Activated CD4-positive, alpha-beta T cell treated with anti-CD3 and anti-CD28 coated beads, Interleukin-2, amount 50 U/mL, for 1 hour (primary cell): Measurements from ENCODE around the gene ATXN1.
"Not testable (repeated sequence)": the region's sequence is repeated elsewhere in the genome, so short reads cannot be mapped to it uniquely, and the experiment has no call there.

Experiments used
- DNase-seq: peaks from one replicate; pipeline ENCODE4 v3.0.0-alpha.2; 2020

ATXN1 gene

GRCh38 chr6:16555550-16555949 is 205.7 kb downstream of the ATXN1 start:
- no peak for DNase-seq

GRCh38 chr6:16553531-16553930 is 207.7 kb downstream of the ATXN1 start:
- no peak for DNase-seq

GRCh38 chr6:16551466-16551865 is 209.8 kb downstream of the ATXN1 start:
- no peak for DNase-seq

GRCh38 chr6:16548121-16548520 is 213.1 kb downstream of the ATXN1 start:
- DNase-seq = no peak

GRCh38 chr6:16547587-16547986 is 213.7 kb downstream of the ATXN1 start:
- DNase-seq = no peak

DNA sequence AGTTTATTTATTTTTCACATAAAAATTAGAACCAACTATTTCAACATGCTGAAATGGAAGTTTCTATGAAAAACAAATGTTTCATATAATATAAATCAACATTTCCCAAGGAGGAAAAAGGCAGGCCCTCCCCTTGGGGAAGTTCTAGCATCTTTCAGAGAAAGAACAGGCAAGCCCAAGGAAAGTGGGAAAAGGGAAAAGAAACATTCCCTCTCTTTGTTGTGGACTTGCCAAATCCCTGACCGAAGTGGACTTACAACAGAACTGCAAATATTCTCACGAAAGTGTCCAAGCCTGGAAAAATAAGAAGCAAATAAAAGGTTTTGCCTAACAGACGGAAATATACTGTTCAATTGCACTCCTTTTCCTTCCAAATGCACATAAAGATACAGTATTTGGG is 214.4 kb downstream of the ATXN1 start:
- no peak for DNase-seq

GRCh38 chr6:16545382-16545781 is 215.9 kb downstream of the ATXN1 start:
- DNase-seq = no peak

DNA sequence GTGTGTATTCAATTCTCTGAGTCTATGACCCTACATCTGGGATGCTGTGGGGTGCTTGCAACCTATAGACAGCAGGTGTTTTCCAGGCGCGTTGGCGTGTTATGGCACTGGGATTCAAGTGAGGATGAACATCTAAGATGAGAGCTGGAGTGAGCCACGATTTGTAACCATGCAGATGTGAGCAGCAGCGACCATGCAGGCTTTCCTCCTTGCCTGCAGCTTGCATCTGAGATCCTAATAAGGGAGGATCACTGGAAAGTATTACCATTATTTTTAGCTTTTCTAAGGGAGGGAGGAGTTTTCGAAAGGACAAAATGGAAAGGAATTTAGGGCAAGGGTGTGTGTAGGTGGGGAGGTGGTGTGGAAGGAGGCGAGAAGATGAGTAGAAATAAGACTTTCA is 216.7 kb downstream of the ATXN1 start:
- DNase-seq = no peak

DNA sequence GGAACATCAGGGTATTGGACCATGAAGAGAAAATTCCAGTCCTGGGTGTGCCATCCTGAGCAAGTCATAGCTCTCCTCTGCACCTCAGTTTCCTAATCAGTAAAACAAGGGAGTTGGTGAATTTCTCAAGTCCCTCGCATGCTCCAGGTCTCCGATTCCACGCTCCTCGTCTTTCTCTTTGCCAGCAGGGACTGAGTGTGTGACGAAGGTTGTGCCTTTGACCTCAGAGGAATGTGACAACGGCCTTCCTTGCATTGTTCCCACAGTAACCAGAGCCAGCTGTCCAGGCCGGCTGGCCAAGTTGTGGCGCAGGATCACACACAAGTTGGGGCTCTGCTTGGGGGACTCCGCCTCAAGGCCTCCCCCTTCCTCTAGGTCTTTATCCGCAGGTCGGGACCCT is 217.3 kb downstream of the ATXN1 start:
- no peak for DNase-seq

DNA sequence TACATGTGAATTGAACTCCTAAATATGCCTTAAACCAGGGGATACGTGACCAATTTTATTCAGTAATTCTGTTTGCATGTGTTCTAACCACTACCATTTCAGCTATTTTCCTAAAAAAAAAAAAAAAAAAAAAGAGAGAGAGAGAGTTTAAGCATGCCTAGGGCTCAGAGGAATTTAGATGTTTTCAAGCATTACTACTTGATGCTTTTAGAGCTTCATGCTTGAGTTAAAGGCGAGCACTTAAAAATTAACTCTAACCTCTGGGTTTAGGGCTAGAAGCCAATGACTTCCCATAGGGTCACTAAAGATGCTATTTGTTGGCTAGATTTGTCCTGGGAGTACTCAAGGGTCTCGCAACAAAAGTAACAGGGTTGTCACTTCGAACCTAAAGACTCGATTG is 217.7 kb downstream of the ATXN1 start:
- DNase-seq = no peak

DNA sequence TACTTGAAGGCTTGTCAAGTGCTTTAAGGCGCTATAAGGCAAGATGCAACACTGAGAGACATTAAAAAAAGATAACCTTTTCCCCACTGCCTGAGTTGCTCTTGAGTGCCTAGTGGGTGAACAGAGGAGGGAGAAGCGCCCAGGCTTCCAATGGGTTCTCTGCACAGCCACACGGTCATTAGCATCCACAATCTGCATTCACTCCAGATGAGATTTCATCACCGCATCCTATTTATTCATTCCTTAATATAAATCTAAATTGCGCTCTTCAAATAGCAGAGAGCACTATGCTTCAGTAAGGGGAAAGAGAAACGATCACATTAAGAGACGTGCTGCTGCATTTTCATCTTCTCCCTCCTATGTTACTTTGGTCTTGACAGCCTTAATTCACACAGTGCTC is 219.2 kb downstream of the ATXN1 start:
- DNase-seq = no peak

DNA sequence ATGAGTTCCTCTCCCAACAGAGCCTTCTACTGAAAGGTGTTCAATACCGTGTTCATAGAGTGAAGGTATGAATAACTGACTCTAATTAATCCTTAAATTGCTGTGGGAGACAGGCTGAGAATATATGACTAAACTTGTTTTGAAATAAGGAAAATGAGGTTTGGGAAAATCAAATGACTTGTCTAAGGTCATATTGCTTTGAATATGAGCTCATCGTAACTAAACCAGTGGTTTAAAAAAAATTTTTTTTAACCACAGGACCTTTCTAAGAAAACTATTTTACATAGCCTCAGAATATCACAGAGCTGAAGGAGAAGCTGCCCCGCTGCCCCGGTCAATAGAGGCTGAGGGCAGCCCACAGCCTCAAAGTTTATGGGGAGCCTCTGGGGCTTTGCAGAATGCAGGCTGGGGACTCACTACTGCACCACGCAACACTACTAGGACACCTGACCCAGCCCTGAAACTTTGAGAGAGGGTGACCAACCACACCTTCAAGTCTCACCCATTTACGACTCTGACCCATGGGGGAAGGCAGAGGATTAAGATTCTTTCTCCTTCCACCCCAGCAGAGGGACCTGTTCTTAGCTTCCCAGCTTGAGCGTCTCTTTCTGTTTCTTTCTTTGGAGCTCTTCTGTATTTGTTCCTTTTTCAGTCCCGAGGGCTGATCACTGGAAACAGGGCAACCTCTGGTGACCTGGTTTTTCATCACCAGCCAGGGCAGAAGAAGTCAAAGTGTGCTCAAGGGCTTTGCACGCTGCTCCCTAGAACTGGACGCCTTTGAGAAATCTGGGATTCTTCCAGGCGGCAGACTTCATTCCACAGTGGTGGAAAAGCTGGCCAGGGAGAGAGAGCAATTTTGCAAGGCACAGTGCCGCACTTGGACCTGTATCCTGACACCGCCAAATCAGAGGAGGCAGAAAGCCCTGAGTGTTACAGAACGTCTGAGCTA is 220.2 kb downstream of the ATXN1 start:
- no peak for DNase-seq

- not testable (repeated sequence) for DNase-seq
Observed at GRCh38 chr6:16540383-16540782, 220.9 kb downstream of the ATXN1 start.

GRCh38 chr6:16539086-16539931 is 222.0 kb downstream of the ATXN1 start:
- no peak for DNase-seq

- DNase-seq = no peak
Observed at GRCh38 chr6:16535564-16535963, 225.7 kb downstream of the ATXN1 start.

- no peak for DNase-seq
Observed at GRCh38 chr6:16533721-16534136, 227.5 kb downstream of the ATXN1 start.

GRCh38 chr6:16533210-16533609 is 228.1 kb downstream of the ATXN1 start:
- no peak for DNase-seq

DNA sequence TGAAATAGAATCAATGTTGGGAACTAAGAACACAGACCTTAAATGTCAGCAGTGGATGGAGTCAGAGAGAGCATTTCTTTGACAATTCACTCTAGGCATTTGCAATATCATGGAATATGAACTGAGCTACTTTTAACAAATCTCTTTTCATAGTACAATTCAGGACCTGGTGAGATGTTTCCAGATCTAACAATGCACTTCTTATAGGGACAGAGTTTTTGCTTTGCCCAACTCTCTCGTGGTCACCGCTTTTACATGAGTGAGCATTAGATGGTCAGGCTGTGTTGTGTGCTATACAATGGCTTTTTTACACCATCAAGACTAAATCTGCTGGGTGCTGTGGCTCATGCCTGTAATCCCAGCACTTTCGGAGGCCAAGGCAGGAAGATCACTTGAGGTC is 233.6 kb downstream of the ATXN1 start:
- no peak for DNase-seq

- no peak for DNase-seq
Observed at GRCh38 chr6:16524380-16524707, 236.9 kb downstream of the ATXN1 start.

GRCh38 chr6:16523606-16524379 is 237.5 kb downstream of the ATXN1 start:
- DNase-seq = no peak

- no peak for DNase-seq
Observed at GRCh38 chr6:16522937-16523336, 238.3 kb downstream of the ATXN1 start.

GRCh38 chr6:16521528-16521927 is 239.7 kb downstream of the ATXN1 start:
- DNase-seq = no peak
